Fibroblast of skin of back (primary cell): Measurements from ENCODE around the gene F13B. TPM values are rescaled to one million over a fixed set of nuclear protein-coding genes. Genes with fewer than 3 reads are reported as not detected.
A peak's percentile ranks its signal among the peaks of the same experiment; 100 is the strongest.
"Not testable (repeated sequence)": the region's sequence is repeated elsewhere in the genome, so short reads cannot be mapped to it uniquely, and the experiment has no call there.

Experiments used
- DNase-seq: peaks from one replicate; pipeline ENCODE4 v3.0.0-alpha.2; 2013
- polyA plus RNA-seq, 2 experiments: library from polyadenylated mRNA; unstranded; fragments of 120-200 nt; gene quantifications; one replicate each; pipeline ENCODE4 v1.2.1, GENCODE V29; 2013; ENCODE audit not compliant: insufficient read length in 2 of 2

F13B gene
- polyA plus RNA-seq (2013, experiment 1 of 2; ENCODE audit: insufficient read length) = not detected
- polyA plus RNA-seq (2013, experiment 2 of 2; ENCODE audit: insufficient read length) = not detected

- DNase-seq = no peak
Observed at GRCh38 chr1:197066719-197067456, at the start of gene F13B. Gene F13B (minus strand): TSS chr1:197067260. CDS start chr1:197067223, 37 bp downstream.

DNA sequence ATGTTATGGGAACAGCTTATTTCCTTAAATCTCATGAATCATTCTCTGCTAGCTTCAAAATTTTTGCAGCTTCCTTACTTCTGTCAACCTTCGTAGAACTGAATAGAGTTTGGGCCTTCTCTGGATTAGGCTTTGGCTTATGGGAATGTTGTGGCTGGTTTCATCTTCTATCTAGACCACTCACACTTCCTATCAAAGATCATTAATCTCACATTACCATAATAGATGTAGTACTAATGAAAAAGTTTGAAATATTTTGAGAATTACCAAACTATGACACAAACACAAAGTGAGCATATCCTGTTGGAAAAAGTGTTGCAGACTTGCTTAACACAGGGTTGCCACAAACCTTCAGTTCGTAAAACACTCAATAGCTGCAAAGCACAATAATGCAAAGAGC, 49.1 kb upstream of the F13B start:
- DNase-seq = no peak

DNA sequence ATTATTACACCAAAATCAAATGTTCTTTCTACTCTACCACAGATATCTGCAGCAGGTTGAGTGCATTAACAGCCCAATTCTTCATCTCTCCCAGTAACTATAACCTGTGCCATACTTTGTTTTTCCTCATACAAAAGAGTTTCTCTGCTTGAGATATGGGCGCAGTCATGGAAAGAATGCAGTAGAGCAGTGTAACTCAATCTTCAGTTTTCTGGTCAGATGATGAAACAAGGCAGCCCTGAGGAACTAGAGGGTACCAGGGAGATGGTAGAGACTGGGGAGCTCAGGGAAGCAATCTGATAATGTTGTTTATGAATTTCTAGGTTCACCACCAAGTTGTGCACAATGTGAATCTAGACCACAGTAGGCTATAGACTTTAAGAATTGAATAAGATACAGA, 39.8 kb upstream of the F13B start:
- DNase-seq = no peak

DNA sequence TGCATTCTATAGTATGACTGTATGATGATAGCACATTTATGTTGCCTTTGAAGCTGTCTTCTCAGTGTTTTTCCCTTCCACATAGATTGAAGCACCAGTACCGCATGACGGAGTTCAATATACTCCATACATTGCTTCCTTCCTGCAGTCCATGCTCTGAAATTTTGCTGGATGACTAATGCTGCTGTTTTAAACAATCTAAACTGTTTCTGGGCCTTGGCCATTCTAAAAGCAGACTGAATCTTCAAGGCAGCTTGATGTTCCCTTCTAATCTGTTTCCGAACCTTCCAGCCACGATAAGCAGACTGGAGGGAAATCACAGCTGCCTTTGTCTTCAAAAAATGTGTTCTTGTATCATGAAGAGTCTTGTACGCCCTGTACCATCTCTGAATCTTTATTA, 36.2 kb upstream of the F13B start:
- DNase-seq = peak; percentile 16

GRCh38 chr1:197101978-197102377, 34.9 kb upstream of the F13B start:
- no peak for DNase-seq

- no peak for DNase-seq
Observed at GRCh38 chr1:197100677-197101076, 33.6 kb upstream of the F13B start.

DNA sequence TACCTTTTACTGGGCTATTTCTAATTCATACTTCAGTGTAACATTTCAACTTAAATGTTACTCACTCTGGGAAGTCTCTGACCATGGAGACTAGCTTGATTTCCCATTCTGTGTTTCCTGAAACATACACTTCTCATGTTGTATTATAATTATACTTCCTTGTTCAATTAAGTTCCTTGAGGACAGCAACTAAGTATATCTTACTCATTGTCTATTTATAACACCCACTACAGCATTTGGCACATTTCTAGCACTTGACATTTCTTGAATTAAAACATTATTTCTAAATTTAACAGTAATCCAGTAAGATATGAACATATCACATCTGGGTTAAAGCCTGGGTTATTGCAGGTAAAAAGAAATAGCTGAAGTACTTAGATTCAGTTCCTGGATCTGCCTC, 32.4 kb upstream of the F13B start:
- no peak for DNase-seq

DNA sequence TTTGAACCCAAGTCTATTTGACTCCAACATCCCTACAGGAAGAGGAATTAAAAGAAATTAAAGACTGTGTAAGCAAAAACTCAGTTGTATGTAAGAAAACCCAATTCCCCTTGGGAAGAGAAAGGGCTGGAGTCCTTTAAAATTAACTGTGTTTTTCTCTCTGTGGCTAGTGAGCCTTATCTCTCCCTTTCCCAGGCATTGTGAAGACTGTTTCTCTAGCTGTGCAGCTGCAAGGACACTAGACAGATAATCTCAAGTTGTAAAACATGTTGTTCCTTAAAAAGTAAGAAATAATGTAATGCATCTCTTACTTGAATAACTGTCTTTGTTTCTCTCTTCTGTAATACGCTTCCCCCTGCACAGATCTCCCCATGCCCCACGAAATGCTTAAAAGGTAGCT, 29.9 kb upstream of the F13B start:
- DNase-seq = not testable (repeated sequence)

GRCh38 chr1:197096137-197096536, 29.1 kb upstream of the F13B start:
- DNase-seq = no peak

DNA sequence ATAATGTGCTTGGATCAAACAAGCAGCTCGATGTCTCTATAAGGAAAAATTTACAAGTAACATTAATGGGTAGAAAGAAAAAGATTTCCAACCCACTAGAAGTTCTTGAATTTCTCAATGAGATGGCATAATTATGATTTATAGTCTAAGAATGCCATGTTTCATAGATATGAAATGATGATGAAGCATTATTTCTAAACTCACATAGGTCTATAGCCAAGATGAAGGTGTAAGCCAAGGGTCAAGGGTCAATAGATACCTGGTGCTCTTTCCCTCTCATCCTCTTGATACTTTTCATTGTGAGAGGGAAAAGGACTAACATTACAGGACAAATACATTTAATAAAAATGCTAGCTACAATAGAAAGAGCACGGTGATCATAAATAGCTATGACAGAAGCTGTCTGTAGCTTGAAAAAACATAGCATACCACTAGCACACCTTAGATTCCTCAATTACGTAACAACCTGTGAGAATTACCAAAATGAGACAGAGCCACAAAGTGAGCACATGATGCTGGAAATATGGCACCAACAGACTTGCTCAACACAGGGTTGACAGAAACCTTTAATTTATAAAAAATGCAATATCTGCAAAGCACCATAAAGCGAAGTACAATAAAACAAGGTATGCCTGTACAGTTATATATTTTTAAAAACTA, 26.3 kb upstream of the F13B start:
- DNase-seq = no peak

GRCh38 chr1:197092491-197093023, 25.5 kb upstream of the F13B start:
- DNase-seq = no peak

DNA sequence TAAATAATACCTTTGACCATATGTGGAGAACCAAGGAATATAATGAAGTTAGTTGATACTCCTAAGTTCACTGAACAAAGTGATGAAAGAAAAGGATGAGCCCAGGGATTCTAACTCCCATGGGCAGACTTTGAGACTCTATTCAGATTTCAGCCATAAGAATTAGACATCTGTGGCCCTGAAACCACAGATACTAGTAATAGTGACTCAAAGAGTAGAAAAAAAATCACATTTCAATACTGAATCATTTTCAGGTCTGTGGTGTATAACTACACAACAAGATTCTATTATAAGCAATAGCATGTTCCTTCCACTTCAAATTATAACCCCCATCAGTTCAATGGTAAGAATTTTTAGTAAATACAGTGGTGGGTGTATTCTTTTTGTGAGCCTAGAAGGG, 16.4 kb upstream of the F13B start:
- DNase-seq = no peak

DNA sequence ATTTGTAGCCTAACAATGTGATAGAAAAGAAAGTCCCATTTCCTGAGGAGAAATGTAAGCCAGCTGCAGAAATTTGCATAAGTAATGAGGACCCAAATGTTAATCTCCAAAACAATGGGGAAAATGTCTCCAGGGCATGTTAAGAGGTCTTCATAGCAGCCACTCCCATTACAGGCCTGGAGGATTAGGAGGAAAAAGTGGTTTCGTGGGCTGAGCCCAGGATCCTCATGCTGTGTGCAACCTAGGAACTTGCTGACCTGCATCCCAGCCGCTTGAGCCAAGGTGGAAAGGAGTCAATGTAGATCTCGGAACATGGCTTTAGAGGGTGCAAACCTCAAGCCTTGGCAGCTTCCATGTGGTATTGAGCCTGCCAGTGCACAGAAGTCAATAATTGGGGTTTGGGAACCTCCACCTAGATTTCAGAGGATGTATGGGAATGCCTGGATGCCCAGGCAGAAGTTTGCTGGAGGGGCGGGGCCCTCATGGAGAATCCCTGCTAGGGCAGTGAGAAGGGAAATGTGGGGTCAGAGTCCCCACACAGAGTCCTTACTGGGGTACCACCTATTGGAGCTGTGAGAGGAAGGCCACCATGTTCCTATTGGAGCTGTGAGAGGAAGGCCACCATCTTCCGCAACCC, 14.2 kb upstream of the F13B start:
- DNase-seq = no peak

GRCh38 chr1:197080323-197080722, 13.3 kb upstream of the F13B start:
- no peak for DNase-seq

- no peak for DNase-seq
Observed at GRCh38 chr1:197076585-197076984, 9.5 kb upstream of the F13B start.

DNA sequence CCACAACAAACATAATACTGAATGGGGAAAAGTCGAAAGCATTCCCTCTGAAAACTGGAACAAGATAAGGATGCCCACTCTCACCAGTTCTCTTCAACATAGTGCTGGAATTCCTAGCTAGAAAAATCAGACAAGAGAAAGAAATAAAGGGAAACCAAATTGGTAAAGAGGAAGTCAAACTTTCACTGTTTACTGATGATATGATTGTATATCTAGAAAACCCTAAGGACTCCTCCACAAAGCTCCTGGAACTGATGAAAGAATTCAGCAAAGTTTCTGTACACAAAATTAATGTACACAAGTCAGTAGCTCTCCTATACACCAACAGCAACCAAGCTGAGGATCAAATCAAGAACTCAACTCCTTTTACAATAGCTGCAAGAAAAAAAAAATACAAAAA, 6.9 kb upstream of the F13B start:
- no peak for DNase-seq

- DNase-seq = no peak
Observed at GRCh38 chr1:197067457-197067818, 378 bp upstream of the F13B start.

DNA sequence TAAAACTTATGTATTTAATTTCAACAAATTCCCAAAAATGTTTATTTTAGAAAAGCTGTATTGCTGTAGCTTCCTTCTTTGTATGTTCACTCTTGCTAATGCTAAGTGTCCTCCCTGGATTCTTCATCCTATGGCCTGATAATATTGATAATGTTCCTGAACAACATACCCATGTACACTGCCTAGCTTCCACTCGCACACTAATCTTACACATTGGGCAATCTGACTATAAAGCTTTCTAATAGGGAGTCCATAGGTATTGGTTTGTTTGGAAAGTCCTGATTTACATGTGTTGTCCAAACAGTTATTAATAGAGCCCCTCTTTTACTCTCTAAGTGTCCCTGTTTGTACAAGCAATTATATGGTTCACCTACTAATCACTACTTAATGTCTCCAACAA, 783 bp downstream of the F13B start:
- no peak for DNase-seq

DNA sequence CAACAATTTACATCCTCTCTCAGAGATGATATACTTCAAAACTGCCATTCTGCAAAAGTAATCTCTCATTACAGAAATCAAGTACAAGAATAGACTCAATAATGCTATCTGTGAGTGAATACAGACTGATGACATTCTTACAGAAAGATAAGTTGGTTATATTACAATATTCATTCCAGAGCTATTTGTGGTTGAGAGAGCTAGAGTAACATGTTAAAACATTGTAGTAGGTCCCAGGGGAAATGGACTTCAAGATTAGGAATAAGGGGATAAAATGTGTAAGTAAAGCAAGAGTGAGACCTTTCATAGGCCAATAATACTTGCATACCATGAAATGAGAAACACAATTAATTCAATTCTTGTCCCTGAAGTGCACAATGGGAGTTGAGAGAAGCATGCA, 1.5 kb downstream of the F13B start:
- peak; percentile 90 for DNase-seq

- no peak for DNase-seq
Observed at GRCh38 chr1:197063212-197063611, 3.8 kb downstream of the F13B start.

DNA sequence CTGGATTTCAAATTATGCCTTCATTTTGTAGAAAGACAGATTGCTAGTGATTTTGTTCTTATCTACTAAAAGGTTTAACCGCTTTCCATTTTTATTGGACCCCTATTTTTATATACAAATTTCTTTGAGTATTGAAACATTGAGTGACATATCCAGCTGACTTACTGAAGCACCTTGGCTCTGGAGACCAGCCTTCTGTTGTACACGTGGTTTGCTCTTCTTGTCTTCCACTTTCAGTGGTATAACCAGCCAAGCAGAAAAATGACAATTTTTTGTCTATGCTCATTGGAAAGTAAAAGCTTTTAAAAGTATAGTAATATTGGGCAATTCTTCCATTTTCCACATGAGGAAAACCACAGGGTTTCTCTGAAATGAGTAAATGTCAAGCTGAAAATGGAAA, 4.4 kb downstream of the F13B start:
- no peak for DNase-seq

- DNase-seq = no peak
Observed at GRCh38 chr1:197049100-197049499, 18.0 kb downstream of the F13B start.

DNA sequence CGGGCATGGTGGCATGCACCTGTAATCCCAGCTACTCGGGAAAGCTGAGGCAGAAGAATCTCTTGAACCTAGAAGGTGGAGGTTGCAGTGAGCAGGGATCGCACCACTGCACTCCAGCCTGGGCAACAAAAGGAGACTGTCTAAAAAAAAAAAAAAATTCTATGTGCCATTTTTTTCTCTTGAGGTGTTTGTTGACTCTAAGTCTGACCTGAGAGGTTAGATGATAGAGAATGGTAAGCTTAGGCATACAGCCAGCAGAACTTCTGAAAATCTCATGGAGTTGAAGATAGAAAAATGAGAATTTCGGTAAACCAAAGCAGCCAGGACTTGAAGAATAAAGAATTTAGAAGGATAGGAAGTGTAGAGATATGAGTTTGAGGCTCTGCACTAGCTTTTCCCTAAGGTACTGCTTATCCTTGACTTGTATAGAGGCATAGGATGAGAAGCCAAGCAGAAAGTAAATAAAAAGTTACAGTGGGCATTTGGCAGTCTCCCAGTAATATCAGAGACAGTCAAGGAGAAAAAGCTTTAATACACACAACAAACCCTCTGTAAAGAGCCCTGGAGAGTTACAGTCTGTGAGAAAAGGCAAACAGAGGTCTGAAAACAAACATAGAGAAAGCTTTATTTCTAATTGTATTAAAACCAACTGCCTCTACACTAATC, 24.3 kb downstream of the F13B start:
- no peak for DNase-seq
